Parathyroid adenoma (tissue), 2 donors: ENCODE data around the gene ICA1.
"Not testable (repeated sequence)": the region's sequence is repeated elsewhere in the genome, so short reads cannot be mapped to it uniquely, and the experiment has no call there.

Experiments
- H2AFZ ChIP-seq: fragments of 300-600 bp; sonication (generic); one replicate; pipeline ENCODE4 v1.7.0; 2017; ENCODE audit warnings: antibody characterized with exemption, mild to moderate bottlenecking
- H3K27ac ChIP-seq: fragments of 300-600 bp; sonication (generic); one replicate; pipeline ENCODE4 v1.7.0; 2017
- H3K27me3 ChIP-seq: fragments of 300-600 bp; sonication (generic); one replicate; pipeline ENCODE4 v1.7.0; 2017; ENCODE audit warnings: low read length; ENCODE audit not compliant: control insufficient read depth, insufficient read depth
- H3K36me3 ChIP-seq: fragments of 300-600 bp; sonication (generic); one replicate; pipeline ENCODE4 v1.7.0; 2017; ENCODE audit warnings: low read length; ENCODE audit not compliant: control insufficient read depth, insufficient read depth
- H3K4me1 ChIP-seq: fragments of 300-600 bp; sonication (generic); one replicate; pipeline ENCODE4 v1.7.0; 2017; ENCODE audit warnings: control low read depth
- H3K4me2 ChIP-seq: fragments of 300-600 bp; sonication (generic); one replicate; pipeline ENCODE4 v1.7.0; 2017; ENCODE audit warnings: low read length
- H3K4me3 ChIP-seq: fragments of 300-600 bp; sonication (generic); one replicate; pipeline ENCODE4 v1.7.0; 2017; ENCODE audit warnings: low read depth, low read length
- H3K79me2 ChIP-seq: fragments of 300-600 bp; sonication (generic); one replicate; pipeline ENCODE4 v1.7.0; 2017; ENCODE audit warnings: control low read depth
- H3K9ac ChIP-seq: fragments of 300-600 bp; sonication (generic); one replicate; pipeline ENCODE4 v1.7.0; 2017; ENCODE audit warnings: mild to moderate bottlenecking
- H3K9me3 ChIP-seq: fragments of 300-600 bp; sonication (generic); one replicate; pipeline ENCODE4 v1.7.0; 2017; ENCODE audit warnings: low read length; ENCODE audit not compliant: control insufficient read depth
- TF ChIP-seq, protein P1 (sequence below): fragments of 300-600 bp; sonication (generic); IDR thresholded peaks from one replicate; pipeline ENCODE4 v1.7.0; 2017; ENCODE audit warnings: antibody characterized with exemption, mild to moderate bottlenecking
- donor health status: primary hyperparathyroidism.

Gene ICA1

DNA sequence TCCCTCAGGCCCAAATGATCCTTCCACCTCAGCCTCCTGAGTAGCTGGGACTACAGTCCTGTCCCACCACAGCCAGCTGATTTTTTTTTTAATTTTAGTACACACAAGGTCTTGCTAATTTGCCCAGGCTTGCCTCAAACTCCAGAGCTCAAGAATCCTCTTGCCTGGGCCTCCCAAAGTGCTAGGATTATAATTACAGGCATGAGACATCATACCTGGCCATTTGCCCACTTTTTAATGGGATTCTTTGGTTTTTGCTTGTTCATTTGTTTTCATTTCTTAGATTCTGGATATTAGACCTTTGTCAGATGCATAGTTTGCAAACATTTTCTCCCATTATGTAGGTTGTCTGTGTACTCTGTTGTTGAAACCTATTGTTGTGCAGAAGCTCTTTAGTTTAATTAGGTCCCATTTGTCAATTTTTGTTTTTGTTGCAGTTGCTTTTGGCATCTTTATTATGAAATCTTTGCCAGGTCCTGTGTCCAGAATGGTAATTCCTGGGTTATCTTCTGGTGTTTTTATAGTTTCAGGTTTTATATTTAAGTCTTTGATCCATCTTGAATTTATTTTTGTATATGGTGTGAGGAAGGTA lies 198.2 kb downstream of the ICA1 start:
- Histone ChIP-seq H3K79me2 (peaks cover 7% of the 10 kb centered on the region), H3K36me3 (no peaks in the 10 kb centered on the region), H3K4me2 (no peak overlapping the region), H2AFZ (no peak overlapping the region), H3K27ac (no peak overlapping the region), H3K9me3 (no peaks in the 10 kb centered on the region), H3K4me3 (no peak overlapping the region), H3K4me1 (no peaks in the 10 kb centered on the region), H3K9ac (no peak overlapping the region), H3K27me3 (no peaks in the 10 kb centered on the region)
- TF ChIP-seq, protein P1, sequence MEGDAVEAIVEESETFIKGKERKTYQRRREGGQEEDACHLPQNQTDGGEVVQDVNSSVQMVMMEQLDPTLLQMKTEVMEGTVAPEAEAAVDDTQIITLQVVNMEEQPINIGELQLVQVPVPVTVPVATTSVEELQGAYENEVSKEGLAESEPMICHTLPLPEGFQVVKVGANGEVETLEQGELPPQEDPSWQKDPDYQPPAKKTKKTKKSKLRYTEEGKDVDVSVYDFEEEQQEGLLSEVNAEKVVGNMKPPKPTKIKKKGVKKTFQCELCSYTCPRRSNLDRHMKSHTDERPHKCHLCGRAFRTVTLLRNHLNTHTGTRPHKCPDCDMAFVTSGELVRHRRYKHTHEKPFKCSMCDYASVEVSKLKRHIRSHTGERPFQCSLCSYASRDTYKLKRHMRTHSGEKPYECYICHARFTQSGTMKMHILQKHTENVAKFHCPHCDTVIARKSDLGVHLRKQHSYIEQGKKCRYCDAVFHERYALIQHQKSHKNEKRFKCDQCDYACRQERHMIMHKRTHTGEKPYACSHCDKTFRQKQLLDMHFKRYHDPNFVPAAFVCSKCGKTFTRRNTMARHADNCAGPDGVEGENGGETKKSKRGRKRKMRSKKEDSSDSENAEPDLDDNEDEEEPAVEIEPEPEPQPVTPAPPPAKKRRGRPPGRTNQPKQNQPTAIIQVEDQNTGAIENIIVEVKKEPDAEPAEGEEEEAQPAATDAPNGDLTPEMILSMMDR, result no peak

DNA sequence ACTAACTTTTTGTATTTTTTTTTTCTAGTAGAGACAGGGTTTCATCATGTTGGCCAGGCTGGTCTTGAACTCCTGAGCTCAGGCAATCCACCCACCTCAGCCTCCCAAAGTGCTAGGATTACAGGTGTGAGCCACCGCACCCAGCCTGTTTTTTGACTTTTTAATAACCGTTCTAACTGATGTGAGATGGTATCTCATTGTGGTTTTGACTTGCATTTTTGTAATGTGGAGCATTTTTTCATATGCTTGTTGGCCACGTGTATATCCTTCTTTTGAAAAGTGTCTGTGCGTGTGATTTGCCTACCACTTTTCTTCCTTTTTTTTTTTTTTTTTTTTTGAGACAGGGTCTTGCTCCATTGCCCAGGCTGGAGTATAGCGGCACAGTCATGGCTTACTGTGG lies 198.7 kb downstream of the ICA1 start:
- not testable (repeated sequence) for H3K4me1 ChIP-seq, H3K36me3 ChIP-seq, H3K4me3 ChIP-seq, H3K27ac ChIP-seq, H2AFZ ChIP-seq, H3K9ac ChIP-seq, H3K4me2 ChIP-seq, H3K9me3 ChIP-seq, H3K79me2 ChIP-seq, H3K27me3 ChIP-seq
